A673 (cell line): ENCODE data around the gene DDX39A.

Experiments used
- EZH2 ChIP-seq: fragments of 200-600 bp; sonication (generic); IDR thresholded peaks from 2 replicates; pipeline ENCODE4 v1.6.1; 2017; ENCODE audit warnings: borderline replicate concordance, low read depth, mild to moderate bottlenecking, mixed read lengths, antibody characterized with exemption, low read length; ENCODE audit not compliant: poor library complexity, severe bottlenecking
- TF ChIP-seq, protein P1 (sequence below): fragments of 300-800, 200-600 bp; sonication (generic); conservative IDR thresholded peaks from 2 replicates; pipeline ENCODE4 v1.5.1; 2017; ENCODE audit warnings: low read depth, mild to moderate bottlenecking, antibody characterized with exemption, low read length, moderate library complexity, mixed read lengths

DNA sequence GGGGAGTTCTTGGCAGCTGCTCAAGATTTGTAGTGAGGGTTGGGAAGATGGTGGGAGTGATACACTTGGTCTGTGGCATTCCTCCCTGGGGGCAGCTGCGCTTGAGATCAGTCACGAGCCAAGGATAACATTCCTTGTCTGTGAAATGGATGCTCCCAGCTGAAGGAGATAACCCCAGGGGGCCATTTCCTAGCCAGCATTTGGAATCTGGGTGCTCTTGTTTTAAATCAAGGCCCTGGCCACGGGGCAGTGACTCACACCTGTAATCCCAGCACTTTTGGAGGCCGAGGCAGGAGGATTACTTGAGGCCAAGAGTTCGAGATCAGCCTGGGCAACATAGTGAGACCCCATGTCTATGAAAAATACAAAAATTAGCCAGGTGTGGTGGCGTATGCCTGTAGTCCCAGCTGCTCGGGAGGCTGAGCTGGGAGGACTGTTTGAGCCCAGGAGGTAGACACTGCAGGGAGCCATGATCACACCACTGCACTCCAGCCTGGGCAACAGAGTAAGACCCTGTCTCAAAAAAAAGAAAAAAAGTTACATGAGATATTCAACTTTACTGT is 18.5 kb upstream of the DDX39A start:
- TF ChIP-seq, protein P1, sequence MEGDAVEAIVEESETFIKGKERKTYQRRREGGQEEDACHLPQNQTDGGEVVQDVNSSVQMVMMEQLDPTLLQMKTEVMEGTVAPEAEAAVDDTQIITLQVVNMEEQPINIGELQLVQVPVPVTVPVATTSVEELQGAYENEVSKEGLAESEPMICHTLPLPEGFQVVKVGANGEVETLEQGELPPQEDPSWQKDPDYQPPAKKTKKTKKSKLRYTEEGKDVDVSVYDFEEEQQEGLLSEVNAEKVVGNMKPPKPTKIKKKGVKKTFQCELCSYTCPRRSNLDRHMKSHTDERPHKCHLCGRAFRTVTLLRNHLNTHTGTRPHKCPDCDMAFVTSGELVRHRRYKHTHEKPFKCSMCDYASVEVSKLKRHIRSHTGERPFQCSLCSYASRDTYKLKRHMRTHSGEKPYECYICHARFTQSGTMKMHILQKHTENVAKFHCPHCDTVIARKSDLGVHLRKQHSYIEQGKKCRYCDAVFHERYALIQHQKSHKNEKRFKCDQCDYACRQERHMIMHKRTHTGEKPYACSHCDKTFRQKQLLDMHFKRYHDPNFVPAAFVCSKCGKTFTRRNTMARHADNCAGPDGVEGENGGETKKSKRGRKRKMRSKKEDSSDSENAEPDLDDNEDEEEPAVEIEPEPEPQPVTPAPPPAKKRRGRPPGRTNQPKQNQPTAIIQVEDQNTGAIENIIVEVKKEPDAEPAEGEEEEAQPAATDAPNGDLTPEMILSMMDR = no peak
- TF ChIP-seq EZH2 = no peak
